KOPT-K1 (cell line): ENCODE measurements around the gene RRBP1.
A peak's percentile ranks its signal among the peaks of the same experiment; 100 is the strongest.

ENCODE experiments used
- H3K27ac ChIP-seq: fragments of 200-600 bp; sonication (generic); 2 replicates; pipeline ENCODE4 v1.5.1; 2016; ENCODE audit warnings: antibody characterized with exemption, mild to moderate bottlenecking, low read depth, low read length; ENCODE audit not compliant: poor library complexity, severe bottlenecking
- H3K36me3 ChIP-seq: fragments of 200-600 bp; sonication (generic); 2 replicates; pipeline ENCODE4 v1.5.1; 2017; ENCODE audit warnings: antibody characterized with exemption, mild to moderate bottlenecking, low read length, moderate library complexity; ENCODE audit not compliant: insufficient read depth
- H3K9me3 ChIP-seq: fragments of 200-600 bp; sonication (generic); 2 replicates; pipeline ENCODE4 v1.5.1; 2017; ENCODE audit warnings: antibody characterized with exemption, low read length, mild to moderate bottlenecking; ENCODE audit not compliant: insufficient read depth, poor library complexity, severe bottlenecking

The RRBP1 gene

GRCh38 chr20:17698384-17698783 lies 16.3 kb upstream of the RRBP1 start:
- Histone ChIP-seq H3K27ac (no peak overlapping the region), H3K36me3 (no peaks in the 10 kb centered on the region), H3K9me3 (peaks cover 16% of the 10 kb centered on the region)

DNA sequence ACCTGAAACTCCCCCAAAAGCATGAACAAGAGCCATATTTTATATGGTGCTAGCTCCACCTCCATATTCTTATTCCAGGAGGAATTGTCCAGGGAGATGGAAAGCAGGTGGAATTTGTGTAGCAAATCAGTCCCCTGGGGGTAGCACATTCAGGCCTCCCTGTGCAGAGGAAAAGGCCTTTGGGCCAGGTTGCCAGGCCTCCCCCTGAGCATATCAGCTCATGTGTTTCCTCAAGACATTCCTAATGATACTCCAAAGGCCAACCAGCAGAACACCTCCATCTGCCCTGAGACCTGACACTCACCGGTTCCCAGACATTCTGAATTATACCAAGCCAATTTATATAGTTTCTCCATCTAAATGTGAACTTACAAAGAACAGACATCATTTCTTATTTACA lies 15.1 kb upstream of the RRBP1 start:
- H3K36me3 ChIP-seq, result no peaks in the 10 kb centered on the region
- H3K9me3 ChIP-seq, result peaks cover 16% of the 10 kb centered on the region
- H3K27ac ChIP-seq, result no peak overlapping the region

DNA sequence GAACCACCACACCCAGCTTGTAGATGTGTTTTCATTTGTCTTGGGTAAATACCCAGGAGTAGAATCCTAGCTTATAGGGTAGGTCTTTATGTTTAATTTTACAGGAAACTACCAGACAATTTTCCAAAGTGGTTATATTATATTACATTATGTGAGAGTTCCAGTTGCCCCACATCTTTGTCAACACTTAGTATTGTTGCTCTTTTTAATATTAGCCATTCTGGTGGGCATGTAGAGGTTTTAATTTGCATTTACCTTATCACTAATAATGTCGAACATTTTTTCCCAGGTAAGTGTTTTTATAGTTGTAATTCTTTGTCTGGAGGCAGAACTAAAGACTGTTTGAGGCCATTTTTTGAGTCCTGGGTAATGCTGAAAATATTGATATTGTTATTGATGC lies 14.2 kb upstream of the RRBP1 start:
- Histone ChIP-seq H3K36me3 (no peaks in the 10 kb centered on the region), H3K27ac (no peak overlapping the region), H3K9me3 (peaks cover 18% of the 10 kb centered on the region)

DNA sequence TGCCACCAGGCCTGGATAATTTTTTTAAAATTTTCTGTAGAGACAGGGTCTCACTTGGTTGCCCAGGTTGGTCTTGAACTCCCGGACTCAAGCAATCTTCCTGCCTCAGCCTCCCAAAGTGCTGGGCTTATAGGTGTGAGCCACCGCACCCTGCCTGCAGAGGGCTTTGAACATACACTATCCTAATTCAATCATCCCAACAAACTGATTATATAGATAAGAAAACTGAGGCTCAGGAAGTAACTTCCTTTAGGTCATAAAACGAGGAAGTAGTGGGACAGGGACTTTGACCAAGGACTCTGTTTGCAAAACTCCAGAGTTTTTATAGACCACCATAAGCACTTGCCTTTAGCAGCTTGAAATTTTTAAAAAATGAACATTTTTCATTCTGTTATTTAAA lies 12.7 kb upstream of the RRBP1 start:
- Histone ChIP-seq H3K27ac (no peak overlapping the region), H3K36me3 (no peaks in the 10 kb centered on the region), H3K9me3 (peaks cover 33% of the 10 kb centered on the region)

- H3K27ac ChIP-seq, result no peak overlapping the region
- H3K9me3 ChIP-seq, result peaks cover 36% of the 10 kb centered on the region
- H3K36me3 ChIP-seq, result no peaks in the 10 kb centered on the region
Measured at GRCh38 chr20:17693444-17694001, 11.5 kb upstream of the RRBP1 start.

DNA sequence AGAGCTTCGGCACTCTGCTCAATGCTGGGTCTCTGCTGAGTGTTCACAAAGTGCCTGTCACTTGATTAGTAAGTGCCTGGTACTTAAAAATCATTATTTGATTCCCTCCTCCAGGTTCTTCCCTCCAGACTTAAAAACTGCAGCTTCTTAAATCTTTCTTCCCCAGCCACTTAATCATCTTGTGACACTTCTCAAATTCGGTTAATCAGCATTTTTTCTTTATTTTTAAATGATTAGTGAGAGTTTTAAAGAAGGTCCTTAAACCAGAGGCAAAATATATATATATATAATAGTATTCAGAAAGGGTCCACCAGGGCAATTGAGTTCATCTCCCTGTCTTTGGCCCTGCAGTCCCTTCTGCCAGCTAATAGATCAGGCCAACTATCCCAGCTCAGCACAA lies 9.7 kb upstream of the RRBP1 start:
- H3K27ac ChIP-seq, result no peak overlapping the region
- H3K9me3 ChIP-seq, result peaks cover 37% of the 10 kb centered on the region
- H3K36me3 ChIP-seq, result no peaks in the 10 kb centered on the region

- H3K9me3 ChIP-seq, result peaks cover 27% of the 10 kb centered on the region
- no peak overlapping the region for H3K27ac ChIP-seq
- H3K36me3 ChIP-seq, result no peaks in the 10 kb centered on the region
Measured at GRCh38 chr20:17690144-17690543, 8.1 kb upstream of the RRBP1 start.

DNA sequence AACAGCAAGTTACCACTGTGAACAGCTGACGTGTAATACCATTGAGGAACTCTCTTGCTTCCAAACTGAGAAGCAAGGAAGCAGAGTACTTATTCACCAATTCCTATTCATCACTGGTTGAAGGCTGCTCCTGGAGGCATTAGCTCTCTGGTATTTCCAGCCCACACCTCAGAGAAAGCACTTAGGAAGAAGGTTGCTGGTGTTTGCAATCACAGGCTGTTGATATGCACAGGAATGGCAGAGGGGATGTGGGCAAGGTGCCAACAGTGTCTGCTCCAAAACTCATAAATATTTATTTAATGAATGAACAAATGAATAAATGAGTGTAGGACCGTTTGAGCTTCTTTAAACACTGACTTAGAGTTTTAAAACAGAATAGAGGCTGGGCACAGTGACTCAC lies 6.9 kb upstream of the RRBP1 start:
- Histone ChIP-seq H3K9me3 (peaks cover 27% of the 10 kb centered on the region), H3K27ac (no peak overlapping the region), H3K36me3 (no peaks in the 10 kb centered on the region)

GRCh38 chr20:17687800-17688199 lies 5.8 kb upstream of the RRBP1 start:
- Histone ChIP-seq H3K27ac (no peak overlapping the region), H3K36me3 (no peaks in the 10 kb centered on the region), H3K9me3 (peaks cover 27% of the 10 kb centered on the region)

DNA sequence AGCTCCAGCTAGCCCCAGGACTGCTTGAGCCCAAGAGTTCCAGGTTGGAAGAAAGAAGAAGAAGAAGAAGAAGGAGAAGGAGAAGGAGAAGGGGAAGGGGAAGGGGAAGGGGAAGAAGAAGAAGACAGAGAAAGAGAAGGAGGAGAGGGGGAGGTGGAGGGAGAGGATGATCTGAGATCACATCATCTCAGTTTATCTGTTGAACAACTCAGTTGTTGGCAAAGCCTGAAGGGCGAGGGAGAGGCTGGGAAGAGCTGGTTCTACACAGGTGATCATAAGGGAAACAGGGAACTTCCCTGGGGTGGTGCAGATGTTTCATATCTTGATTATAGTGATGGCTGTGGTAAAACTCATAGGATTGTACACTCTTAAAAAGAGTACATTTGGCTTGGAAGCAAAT lies 3.1 kb upstream of the RRBP1 start:
- Histone ChIP-seq H3K27ac (no peak overlapping the region), H3K36me3 (no peaks in the 10 kb centered on the region), H3K9me3 (peaks cover 15% of the 10 kb centered on the region)

DNA sequence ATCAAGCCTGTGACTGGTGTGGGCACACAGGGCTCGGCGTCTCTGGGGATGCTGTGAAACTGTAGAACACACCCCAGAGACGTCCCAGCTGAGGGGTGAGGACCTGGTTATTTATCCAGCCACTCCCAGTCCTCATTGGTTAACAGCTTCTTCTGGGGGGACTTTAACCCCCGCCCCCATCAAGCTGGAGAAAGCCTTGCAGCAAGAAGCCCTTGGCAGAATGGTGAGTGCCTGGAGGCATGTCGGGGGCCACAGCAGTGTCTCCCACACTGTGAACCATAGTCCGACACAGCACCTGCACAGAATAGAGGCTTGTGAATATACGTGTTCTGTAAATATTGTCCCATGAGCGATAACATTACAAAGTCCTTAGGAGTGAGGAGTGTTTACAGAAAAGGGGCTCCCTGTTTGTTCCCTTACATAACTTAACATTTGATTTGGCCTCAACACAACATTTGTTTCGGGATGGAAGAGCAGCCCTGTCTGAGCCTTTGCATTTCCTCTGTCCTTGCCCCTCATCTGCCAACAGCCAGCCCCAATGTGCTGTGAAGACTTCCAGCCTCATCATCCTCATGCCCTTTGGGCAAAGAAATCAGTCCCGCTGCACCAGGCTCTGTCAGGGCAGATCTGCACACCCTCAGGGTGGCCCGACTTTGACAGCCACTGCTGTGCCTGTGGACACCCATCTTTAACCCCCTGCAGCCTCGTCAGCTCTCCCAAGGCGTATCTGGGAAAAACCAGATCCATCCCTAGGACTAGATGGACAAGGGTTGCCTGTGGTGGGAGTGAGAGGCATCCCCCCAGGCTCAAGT lies 2.2 kb upstream of the RRBP1 start:
- Histone ChIP-seq H3K36me3 (no peaks in the 10 kb centered on the region), H3K27ac (no peak overlapping the region), H3K9me3 (peaks cover 7% of the 10 kb centered on the region)

- Histone ChIP-seq H3K9me3 (peaks cover 7% of the 10 kb centered on the region), H3K27ac (no peak overlapping the region), H3K36me3 (no peaks in the 10 kb centered on the region)
Measured at GRCh38 chr20:17683218-17684076, 1.4 kb upstream of the RRBP1 start.

GRCh38 chr20:17682889-17683198 lies 802 bp upstream of the RRBP1 start:
- peaks cover 7% of the 10 kb centered on the region for H3K9me3 ChIP-seq
- no peaks in the 10 kb centered on the region for H3K36me3 ChIP-seq
- H3K27ac ChIP-seq, result peak overlapping the region; percentile 52

DNA sequence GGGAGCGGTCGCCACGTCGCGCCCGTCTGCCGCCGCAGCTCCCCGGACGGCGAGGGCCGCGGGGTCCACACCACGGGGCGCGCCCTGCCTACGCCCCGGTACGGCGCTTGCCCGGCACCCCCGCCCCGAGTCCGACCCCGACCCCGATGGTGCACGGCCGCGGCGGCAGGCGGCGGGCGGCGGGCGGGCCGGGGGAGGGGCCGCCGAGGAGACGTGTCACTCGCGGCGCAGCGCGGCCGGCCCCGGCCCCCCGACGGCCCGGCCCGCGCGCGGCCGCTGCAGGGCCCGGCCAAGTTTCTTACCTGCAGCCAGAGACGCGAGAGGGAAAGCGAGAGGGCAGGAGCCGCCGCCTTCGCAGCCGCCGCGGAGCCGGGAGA lies 328 bp downstream of the RRBP1 start:
- Histone ChIP-seq H3K9me3 (peaks cover 5% of the 10 kb centered on the region), H3K27ac (peak overlapping the region; percentile 48), H3K36me3 (no peaks in the 10 kb centered on the region; the same call in 1 of the 2 replicates)

GRCh38 chr20:17680836-17681725 lies 961 bp downstream of the RRBP1 start:
- H3K27ac ChIP-seq, result peak overlapping the region; percentile 48
- H3K36me3 ChIP-seq, result peaks cover under 1% of the 10 kb centered on the region; the same call in 1 of the 2 replicates
- H3K9me3 ChIP-seq, result no peaks in the 10 kb centered on the region
